ENCODE results near the gene NDST1. TPM values are rescaled to one million over a fixed set of nuclear protein-coding genes. Genes with fewer than 3 reads are reported as not detected.

The NDST1 gene
- total and polyA plus RNA-seq, 10 of the 15 experiments (the other 5 are each of a cell fraction or from before 2014, with no cell fraction given) = 0.20 to 53.5 (median 12.9) TPM

GRCh38 chr5:150500905-150501304 lies 7.0 kb upstream of the NDST1 start (continued):
- TF ChIP-seq SKIL (IDR thresholded peaks at IDR 0.05; ENCODE audit: low read depth, poor library complexity, severe bottlenecking) (no peak), IKZF1 (conservative IDR thresholded peaks at IDR 0.05) (no peak), BCL11A (IDR thresholded peaks at IDR 0.05; ENCODE audit: low read depth, low read length) (no peak), PAX8 (IDR thresholded peaks at IDR 0.05) (no peak), PKNOX1 (IDR thresholded peaks at IDR 0.05) (no peak), RUNX3 (IDR thresholded peaks at IDR 0.05; ENCODE audit: low read length) (no peak), SREBF2 (IDR thresholded peaks at IDR 0.05; ENCODE audit: low read length) (no peak), CBX5 (IDR thresholded peaks at IDR 0.05; ENCODE audit: low read depth) (no peak)
- TF ChIP-seq, protein P1, sequence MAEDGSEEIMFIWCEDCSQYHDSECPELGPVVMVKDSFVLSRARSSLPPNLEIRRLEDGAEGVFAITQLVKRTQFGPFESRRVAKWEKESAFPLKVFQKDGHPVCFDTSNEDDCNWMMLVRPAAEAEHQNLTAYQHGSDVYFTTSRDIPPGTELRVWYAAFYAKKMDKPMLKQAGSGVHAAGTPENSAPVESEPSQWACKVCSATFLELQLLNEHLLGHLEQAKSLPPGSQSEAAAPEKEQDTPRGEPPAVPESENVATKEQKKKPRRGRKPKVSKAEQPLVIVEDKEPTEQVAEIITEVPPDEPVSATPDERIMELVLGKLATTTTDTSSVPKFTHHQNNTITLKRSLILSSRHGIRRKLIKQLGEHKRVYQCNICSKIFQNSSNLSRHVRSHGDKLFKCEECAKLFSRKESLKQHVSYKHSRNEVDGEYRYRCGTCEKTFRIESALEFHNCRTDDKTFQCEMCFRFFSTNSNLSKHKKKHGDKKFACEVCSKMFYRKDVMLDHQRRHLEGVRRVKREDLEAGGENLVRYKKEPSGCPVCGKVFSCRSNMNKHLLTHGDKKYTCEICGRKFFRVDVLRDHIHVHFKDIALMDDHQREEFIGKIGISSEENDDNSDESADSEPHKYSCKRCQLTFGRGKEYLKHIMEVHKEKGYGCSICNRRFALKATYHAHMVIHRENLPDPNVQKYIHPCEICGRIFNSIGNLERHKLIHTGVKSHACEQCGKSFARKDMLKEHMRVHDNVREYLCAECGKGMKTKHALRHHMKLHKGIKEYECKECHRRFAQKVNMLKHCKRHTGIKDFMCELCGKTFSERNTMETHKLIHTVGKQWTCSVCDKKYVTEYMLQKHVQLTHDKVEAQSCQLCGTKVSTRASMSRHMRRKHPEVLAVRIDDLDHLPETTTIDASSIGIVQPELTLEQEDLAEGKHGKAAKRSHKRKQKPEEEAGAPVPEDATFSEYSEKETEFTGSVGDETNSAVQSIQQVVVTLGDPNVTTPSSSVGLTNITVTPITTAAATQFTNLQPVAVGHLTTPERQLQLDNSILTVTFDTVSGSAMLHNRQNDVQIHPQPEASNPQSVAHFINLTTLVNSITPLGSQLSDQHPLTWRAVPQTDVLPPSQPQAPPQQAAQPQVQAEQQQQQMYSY (CRISPR knock-in tag; IDR thresholded peaks at IDR 0.05) = no peak

All from GM12878 (cell line).